ENCODE results near the gene DIP2B. TPM values are rescaled to one million over a fixed set of nuclear protein-coding genes. Genes with fewer than 3 reads are reported as not detected.

The DIP2B gene
- polyA plus RNA-seq, 2 of the 4 experiments (the other 2 are of a cell fraction): 16.9 to 29.3 TPM

GRCh38 chr12:50771409-50771808 lies 266.6 kb downstream of the DIP2B start (continued):
- TF ChIP-seq CTCF (IDR thresholded peaks at IDR 0.05) (no peak), NR3C1 (IDR thresholded peaks at IDR 0.05) (no peak)

GRCh38 chr12:50772470-50772869 lies 267.7 kb downstream of the DIP2B start:
- TF ChIP-seq TP53 (CRISPR knock-in tag; IDR thresholded peaks at IDR 0.05) (no peak), NFE2L2 (conservative IDR thresholded peaks at IDR 0.05; ENCODE audit: low read length) (no peak), HDAC2 (IDR thresholded peaks at IDR 0.05) (no peak), ZC3H11A (IDR thresholded peaks at IDR 0.05) (no peak), MAX (IDR thresholded peaks at IDR 0.05) (no peak), HOXA7 (CRISPR knock-in tag; IDR thresholded peaks at IDR 0.05) (no peak)
- no peak for DNase-seq (ENCODE audit: low read depth in 1 of 2, low spot score in 1 of 2)
- no peak overlapping the region for H3K4me3 ChIP-seq
- ChIA-PET CTCF (interaction anchor here (1.2 to 3.1 kb wide), 4 partner anchors 8 to 268 kb away, joined by 3 to 20 read pairs (median 4); partner anchors contain the start of genes ATF1 and DIP2B), POLR2A (no interaction called here)
- no peak for FAIRE-seq
- H3K4me1 ChIP-seq: peaks cover 16% of the 10 kb centered on the region
- no peak overlapping the region for H3K27ac ChIP-seq
- ATAC-seq: no peak
- 94% methylated on average over 5 of the region's 5 CpGs for WGBS (ENCODE audit: missing lambda C conversion rate)
- H3K4me2 ChIP-seq: no peak overlapping the region
- no peaks in the 10 kb centered on the region for H3K9me3 ChIP-seq

GRCh38 chr12:50772877-50773276 lies 268.1 kb downstream of the DIP2B start:
- Histone ChIP-seq H3K27ac (no peak overlapping the region), H3K4me1 (peaks cover 14% of the 10 kb centered on the region), H3K4me3 (no peak overlapping the region), H3K4me2 (no peak overlapping the region), H3K9me3 (no peaks in the 10 kb centered on the region)
- no peak for ATAC-seq
- no peak for FAIRE-seq
- WGBS (ENCODE audit: missing lambda C conversion rate): 100% methylated on average over 2 of the region's 2 CpGs
- no peak for DNase-seq (ENCODE audit: low read depth in 1 of 2, low spot score in 1 of 2)
- ChIA-PET POLR2A (no interaction called here), CTCF (interaction anchor here (1.2 to 3.1 kb wide), 4 partner anchors 9 to 268 kb away, joined by 3 to 20 read pairs (median 4); partner anchors contain the start of genes ATF1 and DIP2B)
- TF ChIP-seq HMGXB4 (CRISPR knock-in tag; IDR thresholded peaks at IDR 0.05; ENCODE audit: borderline replicate concordance) (no peak), CEBPB (IDR thresholded peaks at IDR 0.05) (no peak), EP300 (IDR thresholded peaks at IDR 0.05) (no peak), USF2 (IDR thresholded peaks at IDR 0.05) (no peak), RCOR1 (IDR thresholded peaks at IDR 0.05; ENCODE audit: low read depth, low read length) (no peak)

- no peaks in the 10 kb centered on the region for H3K9me3 ChIP-seq
- no peak for FAIRE-seq
- no peak overlapping the region for H3K27ac ChIP-seq
- ChIA-PET CTCF (interaction anchor here (1.3 to 3.1 kb wide), 3 partner anchors 8 to 13 kb away, joined by 4 to 20 read pairs (median 4); partner anchors contain the start of gene ATF1), POLR2A (no interaction called here)
- no peak overlapping the region for H3K4me2 ChIP-seq
- WGBS (ENCODE audit: missing lambda C conversion rate): 94% methylated on average over 2 of the region's 2 CpGs
- no peak for ATAC-seq
- no peak for DNase-seq (ENCODE audit: low read depth in 1 of 2, low spot score in 1 of 2)
- no peaks in the 10 kb centered on the region for H3K4me1 ChIP-seq
- H3K4me3 ChIP-seq: no peak overlapping the region
- no peak for TF ChIP-seq JUN (IDR thresholded peaks at IDR 0.05)
- TF ChIP-seq CBX2 (IDR thresholded peaks at IDR 0.05; ENCODE audit: borderline replicate concordance, low read depth): no peak
- TF ChIP-seq CEBPB (IDR thresholded peaks at IDR 0.05): no peak
- TF ChIP-seq CBX8 (IDR thresholded peaks at IDR 0.05): no peak
- TF ChIP-seq TFCP2L1 (CRISPR knock-in tag; IDR thresholded peaks at IDR 0.05): no peak
- TF ChIP-seq FOSL2 (IDR thresholded peaks at IDR 0.05): no peak
- TF ChIP-seq FOSL2 (CRISPR knock-in tag; IDR thresholded peaks at IDR 0.05): no peak
- no peak for TF ChIP-seq ELK1 (IDR thresholded peaks at IDR 0.05; ENCODE audit: low read depth, low read length)
- no peak for TF ChIP-seq MAZ (IDR thresholded peaks at IDR 0.05; ENCODE audit: borderline replicate concordance, low read depth, low read length)
- TF ChIP-seq REST (IDR thresholded peaks at IDR 0.05): no peak
- TF ChIP-seq TP53 (CRISPR knock-in tag; IDR thresholded peaks at IDR 0.05): no peak
- no peak for TF ChIP-seq POLR2AphosphoS2 (conservative IDR thresholded peaks at IDR 0.05; ENCODE audit: low read length)
These were observed 270.5 kb downstream of the DIP2B start for GRCh38 chr12:50775251-50775650.

All from A549 (cell line).